GM21737 (cell line): ENCODE measurements around the gene KCNMB2.

Experiments used
- ATAC-seq: cut with Tn5 transposase; IDR thresholded peaks from one replicate; pipeline ENCODE4 v1.9.1; 2021; ENCODE audit warnings: mild to moderate bottlenecking, moderate library complexity; ENCODE audit not compliant: unreplicated experiment

Gene KCNMB2

DNA sequence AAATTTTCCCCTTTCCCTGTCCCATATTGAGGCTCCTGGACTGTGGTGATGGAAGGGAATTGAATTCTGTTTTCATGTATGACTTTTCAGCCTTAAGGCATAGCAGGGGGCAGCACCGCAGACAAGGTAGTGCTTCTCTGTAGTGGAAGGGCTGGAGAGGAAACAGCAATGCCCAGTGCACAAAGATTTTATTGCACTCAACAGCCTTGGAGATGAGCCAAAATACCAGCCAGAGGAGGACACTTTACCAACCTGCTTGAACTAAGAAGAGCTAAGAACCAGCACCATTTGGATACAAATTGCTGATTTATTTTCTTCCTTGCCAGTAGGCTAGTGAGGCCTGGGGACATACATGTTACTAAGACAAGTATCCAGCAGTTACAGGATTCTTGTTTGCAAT, 98.7 kb downstream of the KCNMB2 start:
- no peak for ATAC-seq

DNA sequence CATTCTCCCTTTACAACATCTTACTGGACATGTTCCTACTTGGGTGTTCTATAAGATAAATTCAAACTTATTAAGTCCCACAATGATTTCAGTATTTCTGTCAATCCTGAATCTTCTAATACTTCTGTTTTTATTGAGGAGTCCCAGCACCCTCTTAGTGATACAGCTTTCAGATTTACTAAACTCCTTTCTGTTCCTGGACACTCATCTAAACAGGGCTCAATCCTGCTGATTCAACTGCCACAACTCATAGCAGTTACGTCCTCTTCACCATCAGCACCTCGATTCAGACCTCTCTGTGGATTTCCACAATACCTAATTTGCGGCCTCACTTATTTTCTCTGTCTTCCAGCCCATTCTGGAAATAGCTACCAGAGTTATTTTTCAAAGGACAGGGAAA, 101.6 kb downstream of the KCNMB2 start:
- no peak for ATAC-seq

DNA sequence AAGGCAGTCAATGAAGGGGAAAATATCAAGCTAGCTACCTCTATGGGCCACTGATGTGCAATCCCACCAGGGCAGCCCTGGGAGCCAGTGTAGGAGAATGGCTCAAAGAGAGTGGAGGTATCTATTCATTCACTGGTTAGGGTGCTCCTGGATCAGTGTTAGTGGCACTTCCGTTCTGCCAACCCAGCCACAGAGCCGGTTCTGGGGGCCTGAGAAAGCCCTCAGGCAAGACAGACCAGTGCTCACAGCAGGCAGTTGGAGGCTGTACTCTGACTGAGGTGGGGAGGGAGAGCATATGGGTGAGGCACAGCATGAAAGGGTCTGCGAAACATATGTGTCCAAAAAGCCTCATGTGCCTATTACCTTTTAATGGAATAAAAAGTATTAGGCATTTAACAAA, 109.3 kb downstream of the KCNMB2 start:
- ATAC-seq, result no peak

DNA sequence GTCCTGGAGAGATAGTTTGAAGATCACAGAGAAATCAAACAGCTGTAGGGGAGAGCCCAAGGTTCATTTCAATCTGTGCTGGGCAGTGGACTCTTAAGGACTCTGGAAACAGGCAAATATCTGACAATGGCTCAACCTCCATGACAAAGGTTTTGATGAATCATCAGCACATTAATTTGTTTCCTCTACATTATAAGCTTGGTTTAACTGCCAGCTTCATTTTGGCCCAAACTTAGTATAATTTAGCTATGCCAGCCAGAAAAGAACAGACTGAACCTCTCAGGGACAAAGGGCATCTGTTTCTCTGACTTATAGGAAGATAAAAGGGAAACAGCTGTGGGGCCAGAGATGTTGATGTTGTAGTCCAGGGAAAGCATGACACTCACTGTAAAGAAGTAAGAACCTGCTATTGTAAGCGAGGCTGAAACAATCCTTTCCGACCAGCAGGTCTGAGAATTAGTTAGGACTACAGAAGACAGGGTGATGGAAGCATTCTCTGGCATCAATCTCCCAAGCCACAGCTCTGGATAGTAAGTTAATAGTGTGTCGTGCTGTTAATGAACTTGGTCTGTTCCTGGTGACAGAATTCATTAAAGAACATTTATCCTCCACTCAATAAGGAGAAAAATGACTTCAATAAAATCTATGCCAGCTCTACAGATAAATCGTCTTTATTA, 110.1 kb downstream of the KCNMB2 start:
- no peak for ATAC-seq

DNA sequence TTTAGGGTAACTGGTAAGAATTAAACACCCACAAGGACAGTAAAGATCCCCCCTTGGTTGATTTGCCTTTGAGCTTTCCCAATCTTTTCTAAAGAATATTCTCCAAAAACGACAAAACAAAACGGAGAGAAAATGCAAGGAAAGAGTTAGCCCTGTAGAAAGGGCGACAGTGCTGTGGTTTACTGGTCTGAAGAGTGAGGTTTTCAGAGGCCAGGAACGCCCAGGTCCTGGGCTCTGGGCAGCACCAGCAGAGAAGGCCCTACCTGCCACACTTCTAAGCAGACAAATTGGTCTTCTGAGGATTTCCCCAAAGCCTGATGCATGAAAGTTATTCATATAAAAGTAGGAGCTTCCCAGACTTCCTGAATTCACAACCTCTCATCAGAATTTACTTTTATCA, 119.3 kb downstream of the KCNMB2 start:
- no peak for ATAC-seq

DNA sequence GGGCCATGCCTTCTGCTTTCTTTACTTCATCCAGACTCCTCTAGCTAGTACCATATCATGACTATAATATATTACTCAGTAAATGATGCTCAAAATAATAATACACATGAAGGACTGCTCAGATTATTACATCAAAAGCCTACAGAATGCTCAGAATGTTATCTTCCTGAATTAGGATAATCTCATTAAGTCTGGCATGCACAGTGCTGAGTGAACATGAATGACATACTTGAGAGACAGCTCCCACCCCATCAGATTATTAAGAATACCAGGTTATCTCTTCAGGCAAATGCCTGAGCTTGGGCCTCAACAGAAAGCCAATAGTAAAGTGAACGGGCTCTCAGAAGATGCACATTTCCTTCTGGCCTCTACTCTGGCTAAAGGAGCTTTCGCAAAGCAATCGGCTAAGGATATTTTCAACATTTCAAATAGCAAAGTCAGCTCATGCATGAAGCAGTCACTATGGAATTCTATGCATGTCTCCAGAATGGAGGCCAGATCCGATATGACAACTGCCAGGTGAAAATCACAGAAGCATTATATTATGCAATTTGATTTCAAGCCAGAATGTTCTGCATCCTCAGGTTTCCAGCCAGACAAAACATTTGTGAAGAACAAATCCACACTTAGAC, 122.6 kb downstream of the KCNMB2 start:
- ATAC-seq, result no peak

DNA sequence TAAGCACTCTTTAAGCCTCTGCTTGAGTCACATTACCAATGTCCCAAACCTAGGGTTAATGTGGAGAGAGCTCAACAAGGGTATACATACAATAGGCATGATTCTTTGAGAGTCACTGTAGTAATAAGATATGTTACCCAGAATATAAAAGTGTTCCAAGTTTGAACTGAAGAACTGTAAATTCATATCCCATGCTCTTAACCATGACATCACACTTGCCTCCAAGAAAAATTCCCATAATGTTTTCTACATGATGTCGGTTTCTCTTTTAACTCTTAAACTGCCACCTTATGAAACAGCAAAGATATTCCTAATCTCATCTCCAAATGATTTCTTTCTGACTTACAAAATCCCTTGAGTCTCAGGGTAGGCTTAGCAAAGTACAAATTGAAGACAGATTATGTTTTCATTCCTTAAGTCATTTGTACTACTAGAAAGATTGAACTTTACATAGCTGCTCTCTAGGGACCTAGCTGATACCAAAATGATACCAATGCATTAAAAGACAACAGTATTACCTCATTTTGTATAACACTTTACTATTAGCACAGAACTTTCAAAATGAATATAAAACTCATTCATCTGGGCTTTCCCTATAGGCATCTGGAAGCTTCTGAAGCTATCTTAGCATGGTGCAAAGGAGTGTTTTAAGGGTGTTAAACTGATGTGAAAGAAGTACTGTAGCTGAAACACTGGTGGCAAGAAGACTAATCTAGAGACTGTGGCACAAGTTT, 127.1 kb downstream of the KCNMB2 start:
- ATAC-seq, result peak; percentile 67

DNA sequence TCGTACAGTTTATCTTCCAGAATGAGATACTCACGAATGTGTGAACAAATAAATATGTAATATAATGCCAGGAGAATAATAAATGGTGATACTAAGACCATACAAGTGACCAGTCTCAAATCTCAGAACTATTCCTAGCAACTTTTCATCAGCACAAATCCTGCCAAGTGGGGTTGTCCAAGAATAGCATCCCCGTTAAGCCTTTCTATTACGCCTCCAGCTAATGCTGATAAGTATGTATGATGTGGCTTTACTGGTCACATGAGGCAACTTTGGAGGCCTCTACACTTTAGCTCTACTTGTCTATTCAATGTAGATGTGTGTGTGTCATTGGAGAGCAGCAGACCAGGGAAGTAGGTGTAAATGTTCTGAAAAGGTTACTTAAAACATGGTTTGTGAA, 129.5 kb downstream of the KCNMB2 start:
- no peak for ATAC-seq

DNA sequence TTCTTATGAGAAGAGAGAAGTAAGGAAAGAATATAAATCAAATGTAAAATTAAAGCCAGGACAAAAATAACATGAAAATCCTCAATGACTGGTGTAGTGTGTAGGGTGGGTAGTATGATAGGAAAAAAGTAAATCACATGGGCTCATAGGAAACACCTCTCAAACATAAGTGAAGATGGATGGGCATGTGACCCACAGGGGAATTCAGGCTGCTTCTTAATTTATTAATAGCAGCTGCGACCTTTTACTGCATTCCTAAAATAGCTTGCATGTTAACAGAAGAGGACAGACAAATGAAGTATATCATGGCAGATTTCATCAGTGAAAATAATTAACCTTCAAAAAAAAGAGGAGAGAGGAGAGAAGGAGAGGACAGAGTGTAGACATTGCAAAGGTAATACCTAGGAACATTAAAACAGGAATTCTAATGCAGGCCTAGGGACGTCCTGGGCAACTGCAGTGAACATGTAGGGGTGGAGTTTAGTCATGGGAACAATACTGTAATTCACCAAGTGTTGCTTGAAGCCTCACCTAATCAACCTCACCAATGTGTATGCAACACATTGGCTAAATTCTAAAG, 132.9 kb downstream of the KCNMB2 start:
- ATAC-seq, result no peak

DNA sequence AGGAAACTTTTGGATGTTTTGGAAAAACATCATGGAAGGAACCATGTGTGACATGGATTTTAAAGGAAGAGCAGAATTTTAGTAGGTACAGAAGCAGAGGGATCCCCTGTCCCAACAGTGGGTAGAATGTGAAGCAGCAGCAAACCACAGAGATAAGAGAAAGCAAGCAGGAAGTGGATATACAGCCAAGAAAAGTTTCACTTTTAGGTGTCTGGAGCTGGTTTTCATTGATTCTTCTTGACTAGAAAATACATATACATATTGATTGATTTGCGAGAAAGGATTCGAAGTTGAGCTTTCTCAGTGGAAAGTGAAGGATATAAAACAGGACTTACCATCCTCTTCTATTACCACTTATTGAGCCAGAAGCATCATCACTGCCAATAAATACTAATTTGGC, 133.5 kb downstream of the KCNMB2 start:
- ATAC-seq, result peak; percentile 59

DNA sequence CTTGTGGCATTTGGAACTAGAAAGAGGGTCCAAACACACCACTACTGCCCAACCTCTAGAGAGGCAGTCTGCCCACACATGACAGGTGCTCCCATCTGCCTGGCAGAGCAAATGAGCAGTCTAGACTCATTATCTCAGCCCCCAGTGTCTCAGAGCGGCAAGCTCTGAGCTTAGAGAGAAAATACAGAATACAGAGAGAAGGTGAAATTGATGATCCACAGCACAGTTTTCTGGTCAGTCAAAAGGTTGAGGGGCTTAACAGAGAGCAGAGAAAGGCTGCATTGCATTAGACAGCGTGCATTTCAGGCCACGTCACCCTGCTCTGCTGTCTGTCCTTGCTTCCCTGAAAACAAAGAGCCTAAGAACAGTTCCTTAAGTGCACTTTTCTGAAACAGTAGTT, 135.1 kb downstream of the KCNMB2 start:
- ATAC-seq, result no peak

DNA sequence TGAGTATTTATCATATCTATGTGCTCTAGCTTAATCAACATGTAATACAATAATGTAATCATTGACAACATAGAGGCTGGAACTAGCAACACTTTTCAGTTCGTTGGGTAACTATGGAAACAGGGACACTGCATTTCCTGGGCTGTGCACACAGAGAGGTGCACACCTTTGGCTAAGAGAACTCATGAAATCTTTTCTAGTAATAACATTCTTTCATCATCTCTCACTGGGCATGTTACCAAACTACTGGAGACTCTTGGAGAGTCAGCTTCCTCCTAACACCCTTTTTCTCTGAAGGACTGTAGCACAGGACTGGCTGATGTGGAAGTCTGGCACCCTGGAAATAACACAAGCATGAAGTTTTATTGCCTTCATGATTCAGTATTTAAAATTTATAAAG, 135.6 kb downstream of the KCNMB2 start:
- no peak for ATAC-seq

DNA sequence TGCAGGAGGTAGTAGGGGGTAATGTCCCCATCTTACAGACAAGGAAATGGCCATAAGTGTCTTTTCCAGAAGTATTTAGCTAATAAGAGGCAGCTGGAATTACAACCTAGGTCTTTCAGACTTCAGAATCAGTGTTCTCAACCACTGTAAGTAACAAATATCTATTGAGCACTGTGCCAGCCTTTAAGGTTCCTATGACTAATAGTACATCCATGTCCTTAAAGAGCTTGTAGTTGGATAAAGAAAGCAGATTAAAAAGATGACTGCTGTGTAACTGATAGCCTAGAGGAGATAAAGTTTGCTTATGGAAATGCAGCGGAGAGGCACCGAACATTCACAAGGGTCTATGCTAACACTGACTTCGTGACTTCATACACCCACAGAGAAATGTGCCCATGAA, 136.0 kb downstream of the KCNMB2 start:
- no peak for ATAC-seq

DNA sequence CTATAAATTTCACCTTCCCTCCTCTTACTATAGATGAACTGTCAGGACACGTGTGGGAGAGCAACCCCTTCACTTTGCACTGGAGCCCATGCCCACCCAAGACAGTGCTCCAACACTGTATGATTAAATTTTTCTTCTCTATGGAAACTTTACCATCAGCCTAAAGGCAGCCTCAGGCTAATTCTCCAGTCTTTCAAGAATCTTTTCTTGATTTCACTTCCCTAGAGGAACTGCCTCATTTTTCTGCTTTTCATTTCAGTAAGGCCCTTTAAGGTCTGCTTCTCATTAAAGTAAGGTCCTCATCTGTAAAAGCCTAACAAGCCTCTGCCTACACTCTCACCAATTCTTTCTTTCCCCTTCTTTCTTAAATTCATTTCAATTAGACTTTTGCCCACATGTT, 137.3 kb downstream of the KCNMB2 start:
- no peak for ATAC-seq

DNA sequence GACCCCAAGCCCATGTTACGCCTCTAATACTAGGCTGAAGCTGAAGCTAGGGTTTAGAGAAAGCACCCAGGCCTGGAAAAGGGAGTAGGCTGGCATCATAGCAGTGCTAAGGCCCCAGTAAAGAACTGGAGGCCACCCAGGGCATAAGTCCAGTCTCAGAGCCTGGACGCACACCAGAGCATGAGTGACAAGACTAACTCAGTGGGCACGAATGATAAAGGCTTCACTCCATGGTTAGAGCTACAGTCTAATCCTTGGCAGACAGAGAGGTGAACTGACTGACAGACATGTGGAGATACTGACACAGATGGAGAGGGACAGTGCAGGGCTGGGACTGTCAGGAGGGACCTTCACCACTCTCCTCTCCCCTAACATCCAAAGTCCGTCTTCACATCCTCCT, 139.8 kb downstream of the KCNMB2 start:
- no peak for ATAC-seq

DNA sequence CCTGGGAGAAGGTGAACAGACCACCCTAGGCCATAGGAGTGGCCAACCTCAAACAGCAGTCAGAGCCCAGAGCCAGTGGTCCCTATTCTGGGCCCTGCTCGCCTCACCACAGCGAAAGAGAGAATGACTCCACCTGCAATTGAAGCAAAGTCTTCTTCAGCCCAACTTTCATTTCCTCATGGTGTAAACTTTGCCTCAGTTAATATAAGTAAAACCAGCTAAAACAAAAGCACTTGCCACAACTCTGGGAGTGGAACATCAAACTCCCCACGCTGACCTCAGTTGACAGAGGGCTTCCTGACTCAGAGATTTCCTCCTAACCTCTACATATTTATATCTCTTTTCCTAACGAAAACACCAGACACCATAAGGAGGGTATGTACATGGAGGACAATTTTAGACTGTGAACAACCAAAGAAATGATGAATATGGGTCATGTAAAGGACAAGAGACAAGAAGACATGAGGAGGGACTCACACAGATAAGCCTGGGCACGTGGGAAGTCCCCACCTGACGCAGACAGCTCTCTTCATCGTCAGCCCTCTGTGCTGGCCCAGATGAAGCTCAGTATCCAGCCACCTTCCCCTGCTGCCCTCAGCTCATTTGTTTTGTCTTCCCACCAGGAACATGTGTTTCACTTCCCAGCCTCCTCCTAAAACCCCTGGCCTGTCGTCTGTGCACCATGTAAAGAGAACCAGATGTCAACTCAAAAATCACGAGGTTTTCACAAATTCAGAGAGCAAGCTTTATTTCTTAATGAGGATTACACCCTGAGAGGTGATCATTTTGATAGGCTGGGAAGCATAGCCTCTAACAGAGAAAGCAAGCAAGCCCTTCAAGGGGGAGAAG, 140.9 kb downstream of the KCNMB2 start:
- no peak for ATAC-seq

DNA sequence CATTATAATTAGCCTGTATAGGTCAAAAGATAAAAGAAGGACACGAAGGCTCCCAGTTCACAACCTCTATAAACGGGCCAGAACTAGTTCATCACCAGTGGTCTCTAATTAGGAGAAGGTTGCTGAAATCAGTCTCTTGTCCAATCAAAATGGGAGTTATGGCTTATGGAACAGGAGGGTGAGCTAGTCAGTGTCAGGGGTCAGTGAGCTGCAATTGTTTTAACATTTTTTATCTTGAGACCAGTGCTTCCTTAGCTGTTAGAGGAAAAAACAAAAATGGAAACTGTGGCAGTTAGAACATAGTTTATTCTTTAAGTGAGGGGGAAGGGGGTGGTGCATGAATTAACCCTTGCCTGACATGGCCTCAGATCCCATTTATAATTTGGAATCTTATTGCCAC, 141.7 kb downstream of the KCNMB2 start:
- ATAC-seq, result no peak

DNA sequence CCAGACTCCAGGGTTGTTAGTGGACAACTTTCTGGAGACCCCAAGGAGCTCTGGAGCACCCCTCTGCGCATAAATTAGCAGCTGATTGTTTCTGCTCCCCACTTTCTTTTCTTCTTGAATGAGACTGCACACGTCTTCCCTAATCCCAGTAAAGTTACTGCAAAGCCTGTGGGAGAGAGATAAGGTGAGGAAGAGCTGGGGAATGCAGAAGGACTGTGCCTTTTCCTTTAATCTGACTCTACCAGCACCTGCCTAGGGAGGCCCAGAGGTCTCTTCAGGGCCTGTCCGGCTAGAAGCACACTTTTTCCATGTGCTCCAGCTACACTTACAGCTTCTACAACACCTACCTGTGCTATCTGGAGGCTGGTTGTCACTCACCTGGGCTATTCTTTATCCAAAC, 143.8 kb downstream of the KCNMB2 start:
- ATAC-seq, result no peak

DNA sequence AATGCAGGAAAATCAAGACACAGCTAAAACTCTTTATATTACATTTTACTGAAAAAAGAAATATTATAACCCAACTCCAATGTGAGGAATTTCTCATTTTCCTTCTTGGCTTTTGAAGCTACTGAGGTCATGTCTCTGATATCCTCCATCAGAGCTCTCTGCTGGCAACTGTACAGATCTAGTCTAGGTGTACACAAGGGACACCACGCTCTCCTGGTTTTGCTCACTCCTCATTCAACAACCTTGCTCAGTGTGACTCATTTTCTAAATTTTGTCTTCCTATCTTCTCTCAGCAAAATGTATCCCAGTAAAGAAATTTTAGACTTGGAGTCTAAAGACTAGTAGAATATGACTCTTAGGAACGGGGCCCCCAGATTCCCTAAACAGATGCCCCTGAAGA, 144.3 kb downstream of the KCNMB2 start:
- ATAC-seq, result no peak

DNA sequence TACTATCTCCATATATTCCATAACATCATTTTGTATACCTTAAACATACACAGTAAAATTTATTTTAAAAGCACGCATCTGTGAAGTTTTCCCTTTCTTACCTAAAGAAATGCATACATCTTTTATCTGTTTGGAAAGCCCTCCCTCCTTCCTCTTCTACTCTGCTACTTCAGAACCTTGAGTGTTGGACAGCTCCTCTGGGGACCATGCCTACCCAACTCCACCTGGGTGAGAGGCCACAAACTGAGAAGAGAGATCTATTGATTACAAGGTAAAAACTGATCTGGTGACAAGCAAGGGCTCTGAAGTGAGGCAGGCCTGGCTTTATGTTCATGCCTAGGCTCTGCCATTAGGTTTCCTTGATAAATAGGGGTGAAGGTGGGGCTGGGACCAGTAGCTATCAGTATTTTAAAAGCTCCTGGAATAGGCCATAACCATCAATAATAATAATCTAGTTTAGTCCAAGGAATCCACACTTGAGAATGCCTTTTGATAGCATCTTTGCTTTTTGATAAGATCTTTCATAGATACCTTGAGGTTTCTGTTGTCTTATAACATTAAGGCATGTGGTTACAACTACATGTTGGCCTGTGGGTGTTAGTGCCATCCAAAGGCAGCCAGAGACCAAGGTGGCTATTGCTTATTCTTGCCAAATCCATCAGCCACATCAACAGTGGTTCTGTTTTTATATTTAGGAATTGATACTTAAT, 148.8 kb downstream of the KCNMB2 start:
- ATAC-seq, result no peak

DNA sequence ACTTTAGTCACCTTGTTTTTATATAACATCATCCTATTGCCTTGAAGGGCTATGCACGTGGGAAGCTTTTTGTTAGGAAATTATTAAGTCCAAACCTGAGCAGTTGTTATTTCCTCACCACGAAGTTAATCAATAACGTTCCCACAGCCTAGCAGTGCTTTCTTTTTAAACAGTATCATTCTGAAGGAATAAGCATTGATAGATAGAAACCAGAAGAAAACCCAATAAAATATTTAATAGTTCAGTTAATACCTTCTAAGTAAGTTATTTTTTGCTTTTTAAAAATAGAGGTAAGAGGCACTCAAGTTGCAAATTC, 149.3 kb downstream of the KCNMB2 start:
- ATAC-seq, result no peak
